H1 (cell line): ENCODE results near the gene IL7R. TPM values are rescaled to one million over a fixed set of nuclear protein-coding genes. Genes with fewer than 3 reads are reported as not detected.

Experiments
- CTCF ChIA-PET: fragments of 300-600 bp; sonication (Branson Sonifier 250); formaldehyde crosslinking; loops from one replicate; lab custom pipeline; 2021; ENCODE audit not compliant: partially characterized antibody; lab: Charles Lee
- POLR2A ChIA-PET: fragments of 300-600 bp; sonication (Branson Sonifier 250); formaldehyde crosslinking; loops from one replicate; lab custom pipeline; 2021; ENCODE audit warnings: inconsistent platforms; ENCODE audit not compliant: partially characterized antibody; lab: Charles Lee
- DNase-seq, 2 experiments: peaks; one replicate each; pipeline versions ENCODE4 v3.0.0 to v3.0.0-alpha.2; 2010 to 2022; ENCODE audit warnings: low spot score in 2 of 2, low read depth in 1 of 2, mixed read lengths in 1 of 2
- FAIRE-seq: peaks from 2 replicates; lab custom pipeline; 2011; peaks lifted over from hg19 to GRCh38; lab: Jason Lieb, UNC
- H2AFZ ChIP-seq: 2 replicates; pipeline ENCODE4 v1.8.1; 2012; ENCODE audit warnings: low read length, inconsistent platforms
- H2AK5ac ChIP-seq: 2 replicates; pipeline ENCODE4 v1.6.1; 2013; ENCODE audit warnings: low read depth, low read length
- H2BK120ac ChIP-seq: replicated peaks from 2 replicates; pipeline ENCODE3; 2013; ENCODE audit warnings: low read depth, low read length, inconsistent platforms
- H2BK12ac ChIP-seq: 2 replicates; pipeline ENCODE4 v1.6.1; 2013; ENCODE audit warnings: low read depth, low read length
- H2BK15ac ChIP-seq: 2 replicates; pipeline ENCODE4 v1.6.1; 2013; ENCODE audit warnings: low read length
- H2BK20ac ChIP-seq: 2 replicates; pipeline ENCODE4 v1.6.1; 2013; ENCODE audit warnings: low read length
- H2BK5ac ChIP-seq: 2 replicates; pipeline ENCODE4 v1.6.1; 2013; ENCODE audit warnings: low read depth, low read length
- H3K14ac ChIP-seq: 2 replicates; pipeline ENCODE4 v1.6.1; 2013; ENCODE audit warnings: inconsistent platforms; ENCODE audit not compliant: insufficient read length
- H3K18ac ChIP-seq: 2 replicates; pipeline ENCODE4 v1.6.1; 2013; ENCODE audit warnings: low read length; ENCODE audit errors: extremely low read depth
- H3K23ac ChIP-seq: 2 replicates; pipeline ENCODE4 v1.6.1; 2013; ENCODE audit warnings: inconsistent platforms; ENCODE audit not compliant: insufficient read length
- H3K23me2 ChIP-seq: 2 replicates; pipeline ENCODE4 v1.6.1; 2013; ENCODE audit warnings: low read depth, low read length
- H3K27ac ChIP-seq: 2 replicates; pipeline ENCODE4 v1.6.1; 2011; ENCODE audit warnings: low read depth, low read length, inconsistent platforms
- H3K27me3 ChIP-seq, 4 experiments: replicated peaks in 1 of 4; 1 replicate in 1 of 4; 2 replicates in 3 of 4; pipeline versions ENCODE4 v1.6.1 to v1.8.1; 2011 to 2013; ENCODE audit warnings: low read length in 3 of 4, mild to moderate bottlenecking in 3 of 4, inconsistent platforms in 2 of 4, mixed read lengths in 2 of 4, moderate library complexity in 1 of 4; ENCODE audit not compliant: control insufficient read depth in 3 of 4, insufficient read depth in 3 of 4; ENCODE audit errors: extremely low read depth in 1 of 4
- H3K36me3 ChIP-seq, 4 experiments: 2 replicates each; pipeline versions ENCODE4 v1.6.1 to v1.8.1; 2011 to 2013; ENCODE audit warnings: mild to moderate bottlenecking in 4 of 4, low read length in 3 of 4, moderate library complexity in 2 of 4, control low read depth in 1 of 4, inconsistent platforms in 1 of 4; ENCODE audit not compliant: insufficient read depth in 4 of 4, control insufficient read depth in 2 of 4
- H3K4ac ChIP-seq: replicated peaks from 2 replicates; pipeline ENCODE3; 2013; ENCODE audit warnings: low read length, low read depth, mixed read lengths, inconsistent platforms; ENCODE audit not compliant: insufficient read length
- H3K4me1 ChIP-seq, 4 experiments: replicated peaks in 1 of 4; 1 replicate in 1 of 4; 2 replicates in 3 of 4; pipeline versions ENCODE4 v1.6.1 to v1.8.1; 2011 to 2013; ENCODE audit warnings: low read length in 3 of 4, inconsistent platforms in 2 of 4, mixed read lengths in 1 of 4; ENCODE audit not compliant: insufficient read depth in 4 of 4, control insufficient read depth in 3 of 4
- H3K4me2 ChIP-seq, 2 experiments: 2 replicates each; pipeline versions ENCODE4 v1.6.1 to v1.8.1; 2011 to 2013; ENCODE audit warnings: low read depth in 2 of 2, low read length in 2 of 2, control low read depth in 1 of 2, inconsistent platforms in 1 of 2, mild to moderate bottlenecking in 1 of 2; ENCODE audit not compliant: insufficient read depth in 1 of 2
- H3K4me3 ChIP-seq, 4 experiments: fragments of 200-600, 300-600 bp in 1 of 4; sonication (generic), shearing (Covaris generic), sonication (Bioruptor Twin) in 1 of 4; 2 replicates each; pipeline versions ENCODE4 v1.5.1 to v1.8.1; 2011 to 2016; ENCODE audit warnings: low read length in 4 of 4, low read depth in 3 of 4, control low read depth in 2 of 4, inconsistent platforms in 2 of 4, mild to moderate bottlenecking in 2 of 4, mixed read lengths in 1 of 4, moderate library complexity in 1 of 4; ENCODE audit not compliant: insufficient read depth in 2 of 4; ENCODE audit errors: extremely low read depth in 1 of 4
- H3K56ac ChIP-seq: replicated peaks from 2 replicates; pipeline ENCODE3; 2013; ENCODE audit warnings: low read depth, mild to moderate bottlenecking, mixed read lengths, low read length, inconsistent platforms; ENCODE audit not compliant: insufficient read length
- H3K79me1 ChIP-seq: 2 replicates; pipeline ENCODE4 v1.6.1; 2013; ENCODE audit warnings: low read depth, low read length, control low read depth
- H3K79me2 ChIP-seq, 2 experiments: 2 replicates each; pipeline versions ENCODE4 v1.6.1 to v1.8.1; 2012 to 2013; ENCODE audit warnings: low read length in 2 of 2, mild to moderate bottlenecking in 2 of 2, inconsistent platforms in 1 of 2; ENCODE audit not compliant: insufficient read depth in 2 of 2, control insufficient read depth in 1 of 2
- H3K9ac ChIP-seq, 4 experiments: replicated peaks in 1 of 4; 1 replicate in 1 of 4; 2 replicates in 3 of 4; pipeline versions ENCODE4 v1.6.1 to v1.8.1; 2011 to 2013; ENCODE audit warnings: low read depth in 3 of 4, low read length in 3 of 4, control low read depth in 2 of 4, mild to moderate bottlenecking in 2 of 4, moderate library complexity in 2 of 4, inconsistent platforms in 1 of 4; ENCODE audit errors: extremely low read depth in 1 of 4
- H3K9me3 ChIP-seq, 2 experiments: 2 replicates each; pipeline versions ENCODE4 v1.6.1 to v1.8.1; 2012 to 2013; ENCODE audit warnings: mild to moderate bottlenecking in 2 of 2, moderate library complexity in 2 of 2, control low read depth in 1 of 2, inconsistent platforms in 1 of 2, low read depth in 1 of 2, low read length in 1 of 2, mixed read lengths in 1 of 2; ENCODE audit not compliant: insufficient read depth in 2 of 2
- H4K20me1 ChIP-seq, 2 experiments: replicated peaks in 1 of 2; 2 replicates each; pipeline versions ENCODE3 to v1.8.1; 2011 to 2013; ENCODE audit warnings: inconsistent platforms in 2 of 2, low read length in 2 of 2, mild to moderate bottlenecking in 1 of 2; ENCODE audit not compliant: insufficient read depth in 2 of 2, control insufficient read depth in 1 of 2
- H4K5ac ChIP-seq: 2 replicates; pipeline ENCODE4 v1.6.1; 2013; ENCODE audit warnings: low read length, low read depth, mixed read lengths, inconsistent platforms; ENCODE audit not compliant: insufficient read length
- H4K8ac ChIP-seq: 2 replicates; pipeline ENCODE4 v1.8.0; 2013; ENCODE audit warnings: mild to moderate bottlenecking, moderate library complexity, low read length, inconsistent platforms; ENCODE audit not compliant: insufficient read depth; ENCODE audit errors: extremely low read depth
- H4K91ac ChIP-seq: replicated peaks from 2 replicates; pipeline ENCODE3; 2013; ENCODE audit warnings: low read length, mixed read lengths, inconsistent platforms; ENCODE audit not compliant: insufficient read length
- EZH2 ChIP-seq: fragments of 200-600 bp; sonication (generic); IDR thresholded peaks from 2 replicates; pipeline ENCODE4 v1.7.1; 2012; ENCODE audit warnings: low read depth, mild to moderate bottlenecking, moderate library complexity, low read length, inconsistent platforms; ENCODE audit not compliant: severe bottlenecking
- SRF ChIP-seq: IDR thresholded peaks from 2 replicates; pipeline ENCODE4 v1.6.1; 2011; ENCODE audit warnings: mild to moderate bottlenecking, low read depth, low read length, moderate library complexity
- TCF12 ChIP-seq: IDR thresholded peaks from 2 replicates; pipeline ENCODE4 v1.6.1; 2011; ENCODE audit warnings: low read depth, mild to moderate bottlenecking, low read length
- TEAD4 ChIP-seq: IDR thresholded peaks from 2 replicates; pipeline ENCODE4 v1.6.1; 2012; ENCODE audit warnings: low read depth, low read length, inconsistent platforms, mixed read lengths
- WGBS, 2 experiments: shearing (Covaris generic) in 1 of 2; methylation state at CpG; one replicate each; pipeline versions ENCODE4 v1.1.6 to v1.1.7; 2013 to 2015; ENCODE audit warnings: low lambda C conversion rate in 2 of 2, mixed read lengths in 2 of 2, inconsistent platforms in 1 of 2, low coverage in 1 of 2, missing lambda C conversion rate in 1 of 2; ENCODE audit not compliant: insufficient replicate concordance in 2 of 2, insufficient coverage in 1 of 2, insufficient read length in 1 of 2; ENCODE audit errors: extremely low coverage in 1 of 2, missing lambda C conversion rate in 1 of 2; 5-methylcytosine and 5-hydroxymethylcytosine counted together
- polyA plus RNA-seq, 7 experiments: library from polyadenylated mRNA; depleted of rRNA in 3 of 7; stranded (reverse) in 5 of 7; unstranded in 2 of 7; fragments of >200 nt in 5 of 7; fragments of 200-250 nt in 2 of 7; gene quantifications; 1 replicate in 5 of 7; 2 replicates in 1 of 7; 4 replicates in 1 of 7; pipeline versions ENCODE4 v1.2.1 to v1.2.3, GENCODE V29; 2011 to 2013; ENCODE audit warnings: missing spikeins in 2 of 7, mixed read lengths in 2 of 7
- total RNA-seq: library from RNA; stranded (reverse); fragmentation: NEBNext Ultra II Directional; extraction: Animal tissue kit (Norgen Biotek cat#: 25700); gene quantifications from 2 replicates; pipeline ENCODE4 v1.2.1, GENCODE V29; 2021

Gene IL7R
- total and polyA plus RNA-seq, 2 of the 8 experiments (the other 6 are each of a cell fraction or from before 2014, with no cell fraction given) = not detected

DNA sequence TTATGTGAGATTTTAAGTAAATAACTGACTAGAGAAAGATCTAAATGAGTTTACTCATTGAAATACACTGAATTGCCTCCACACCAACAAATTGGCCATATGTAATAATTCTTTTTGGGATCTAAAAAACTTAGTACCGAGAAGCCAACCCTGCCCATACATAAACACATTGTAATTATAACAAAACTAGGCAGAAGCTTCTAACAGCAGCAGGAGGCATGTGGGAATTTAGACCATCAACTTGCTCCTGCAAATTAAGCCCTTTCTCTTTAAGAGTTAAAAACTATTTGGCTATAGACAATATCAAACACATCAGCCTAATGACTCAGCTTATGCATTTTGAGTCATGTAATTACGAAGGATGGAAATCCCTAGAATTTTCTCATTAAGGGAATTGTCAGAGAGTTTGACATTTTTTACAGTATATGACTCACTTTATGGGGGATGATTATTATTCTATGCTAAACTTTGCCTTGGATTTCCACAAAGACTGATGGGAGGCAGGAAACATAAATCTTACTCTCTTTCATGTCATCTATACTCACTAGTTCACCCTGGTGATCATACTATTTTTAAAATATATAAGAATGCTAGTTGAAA, 1.0 kb downstream of the IL7R start:
- H4K91ac ChIP-seq = no peak overlapping the region
- no peak overlapping the region for H3K9ac ChIP-seq
- no peak overlapping the region for H2BK12ac ChIP-seq
- no peak overlapping the region for H3K56ac ChIP-seq
- no peak overlapping the region for H2BK120ac ChIP-seq
- no peaks in the 10 kb centered on the region for H3K79me1 ChIP-seq
- H2BK15ac ChIP-seq = no peak overlapping the region
- 88% methylated on average over 2 of the region's 2 CpGs; no CpG with 5 or more reads in 1 of the 2 experiments for WGBS, 2 experiments
- H4K5ac ChIP-seq = no peak overlapping the region
- H3K18ac ChIP-seq = no peak overlapping the region
- FAIRE-seq = no peak
- no peaks in the 10 kb centered on the region for H3K9me3 ChIP-seq
- no peaks in the 10 kb centered on the region for H3K23me2 ChIP-seq
- H2BK5ac ChIP-seq = no peak overlapping the region
- no peak overlapping the region for H2AK5ac ChIP-seq
- no peaks in the 10 kb centered on the region; a peak in 1 of 8 replicates for H3K36me3 ChIP-seq
- no peak for TF ChIP-seq TCF12
- TF ChIP-seq TEAD4 = no peak
- no peak for TF ChIP-seq EZH2
- TF ChIP-seq SRF = no peak
- TF ChIP-seq, all 59 proteins: peak for 0
- Histone ChIP-seq H4K20me1 (no peaks in the 10 kb centered on the region), H3K4me2 (no peak overlapping the region), H3K4me1 (peaks cover 0 to 7% (median 2%) of the 10 kb centered on the region in 4 experiments; a peak in 3 of 7 replicates), H4K8ac (no peak overlapping the region), H3K23ac (no peak overlapping the region), H2AFZ (no peak overlapping the region), H3K79me2 (no peaks in the 10 kb centered on the region), H3K4ac (no peak overlapping the region), H3K27me3 (no peaks in the 10 kb centered on the region), H3K27ac (no peak overlapping the region), H3K14ac (no peak overlapping the region), H2BK20ac (no peak overlapping the region), H3K4me3 (no peak overlapping the region)
- POLR2A ChIA-PET = no interaction called here
- CTCF ChIA-PET = interaction anchor here (1.0 to 1.7 kb wide), 3 partner anchors 9 to 69 kb away, joined by 3 to 4 read pairs (median 4); no protein-coding TSS in a partner anchor
- DNase-seq = no peak
